ENCODE results near the gene KLF11.

GRCh38 chr2:9998916-9999654 is 44.3 kb upstream of the KLF11 start:
- TF ChIP-seq SUZ12 (IDR thresholded peaks at IDR 0.05) (no peak), BHLHE40 (IDR thresholded peaks at IDR 0.05; ENCODE audit: borderline replicate concordance) (no peak), FOXA1 (IDR thresholded peaks at IDR 0.05) (no peak), ARNT (IDR thresholded peaks at IDR 0.05) (no peak), LEF1 (IDR thresholded peaks at IDR 0.05; ENCODE audit: borderline replicate concordance) (no peak), ELF4 (IDR thresholded peaks at IDR 0.05) (no peak), FOXM1 (IDR thresholded peaks at IDR 0.05; ENCODE audit: borderline replicate concordance) (no peak), ZNF384 (IDR thresholded peaks at IDR 0.05) (no peak), SP1 (IDR thresholded peaks at IDR 0.05) (no peak), TARDBP (IDR thresholded peaks at IDR 0.05) (no peak), NFRKB (IDR thresholded peaks at IDR 0.05) (no peak), CTBP1 (IDR thresholded peaks at IDR 0.05; ENCODE audit: borderline replicate concordance) (no peak), FOXK2 (IDR thresholded peaks at IDR 0.05) (no peak), L3MBTL2 (conservative IDR thresholded peaks at IDR 0.05) (no peak)

Data from HEK293T (cell line).